Right forelimb (tissue), 1 donor: ENCODE data around the gene PDLIM5.
"Not testable (repeated sequence)": the region's sequence is repeated elsewhere in the genome, so short reads cannot be mapped to it uniquely, and the experiment has no call there.

Experiments used
- DNase-seq: peaks from one replicate; pipeline ENCODE4 v3.0.0-alpha.2; 2018

PDLIM5 gene

GRCh38 chr4:94613248-94613647, 161.5 kb downstream of the PDLIM5 start:
- no peak for DNase-seq

DNA sequence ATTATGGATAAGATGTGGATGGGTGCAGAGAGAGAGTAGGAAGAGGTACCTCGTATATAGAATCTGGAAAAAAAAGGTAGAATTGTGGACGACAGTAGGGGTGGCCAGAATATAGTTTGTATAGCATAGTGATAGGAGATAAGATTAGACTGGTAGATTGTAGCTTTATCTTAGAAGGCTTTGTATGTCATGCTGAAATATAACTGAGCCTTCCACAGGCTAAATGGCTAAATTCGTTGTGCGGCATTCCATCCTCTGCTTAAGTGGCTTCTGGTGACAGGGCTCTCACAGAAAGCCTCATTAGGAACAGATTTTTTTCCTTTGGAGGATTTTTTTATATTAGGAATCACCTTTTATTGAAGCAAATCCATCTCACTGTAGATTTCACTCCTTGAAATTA, 163.7 kb downstream of the PDLIM5 start:
- no peak for DNase-seq

DNA sequence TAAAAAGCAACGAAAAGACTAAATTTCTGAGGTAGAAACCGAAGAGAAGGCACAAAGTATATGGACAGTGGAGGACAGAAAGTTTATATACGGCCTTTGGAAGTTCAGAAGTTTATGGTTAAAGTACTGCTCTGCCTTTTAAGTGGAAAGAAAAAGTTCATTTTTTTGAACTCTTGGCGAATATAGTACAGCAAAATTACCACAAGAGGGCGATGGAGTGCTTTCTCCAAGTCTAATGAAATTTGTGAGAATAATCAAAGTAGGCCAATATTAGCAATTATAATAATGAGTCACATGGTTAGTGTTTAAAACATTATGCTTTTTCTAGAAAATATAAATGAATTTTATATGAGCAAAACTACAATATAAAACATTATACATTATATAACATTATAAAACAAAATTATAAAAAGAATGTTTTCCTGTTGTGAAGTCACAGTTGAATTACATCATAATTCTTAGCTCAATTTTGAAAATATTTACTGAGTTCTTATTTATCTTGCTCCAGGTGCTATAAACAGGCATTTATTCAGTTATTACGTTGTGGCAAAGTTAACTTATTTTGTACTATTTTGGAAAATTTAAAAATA, 169.8 kb downstream of the PDLIM5 start:
- no peak for DNase-seq

DNA sequence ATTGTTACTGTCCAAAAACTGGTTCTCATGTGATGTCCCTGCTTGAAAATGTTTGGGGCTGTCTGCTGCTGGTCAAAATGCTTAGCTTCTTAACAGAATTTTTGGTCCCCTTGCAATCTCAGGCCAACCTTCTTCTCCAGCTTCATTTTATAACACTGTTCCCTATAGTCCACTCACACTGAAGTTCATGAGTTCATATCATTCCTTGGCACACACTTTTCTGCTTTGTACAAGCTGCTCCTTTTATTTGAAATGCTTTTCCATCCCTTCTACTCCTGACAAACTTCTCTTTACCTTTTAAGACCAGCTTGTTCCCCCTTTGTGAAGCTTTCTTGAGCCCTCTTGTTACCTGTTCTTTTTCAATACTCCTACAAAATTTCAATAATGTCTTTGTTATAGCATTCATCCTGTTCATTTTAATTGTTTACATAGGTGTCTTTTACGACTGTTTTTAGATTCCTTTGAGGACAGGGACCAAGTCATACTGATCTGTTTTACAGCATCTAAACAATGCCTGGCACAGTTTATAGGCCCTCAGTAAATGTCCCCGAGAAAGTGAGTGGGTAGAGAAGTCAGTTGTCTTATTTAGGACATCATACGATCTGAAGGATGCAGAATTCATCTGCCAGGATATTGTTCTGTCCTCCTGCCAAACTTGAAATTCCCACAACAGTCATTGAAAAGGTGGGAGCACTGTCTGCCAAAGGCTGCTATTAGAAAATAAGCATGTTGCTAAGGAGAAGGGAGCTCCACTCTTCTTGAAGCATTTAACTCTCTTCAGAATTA, 171.6 kb downstream of the PDLIM5 start:
- no peak for DNase-seq

GRCh38 chr4:94626942-94627341, 175.2 kb downstream of the PDLIM5 start:
- no peak for DNase-seq

GRCh38 chr4:94629058-94629457, 177.3 kb downstream of the PDLIM5 start:
- not testable (repeated sequence) for DNase-seq

GRCh38 chr4:94629837-94630236, 178.1 kb downstream of the PDLIM5 start:
- no peak for DNase-seq

- DNase-seq, result no peak
Observed at GRCh38 chr4:94634271-94634670, 182.5 kb downstream of the PDLIM5 start.

DNA sequence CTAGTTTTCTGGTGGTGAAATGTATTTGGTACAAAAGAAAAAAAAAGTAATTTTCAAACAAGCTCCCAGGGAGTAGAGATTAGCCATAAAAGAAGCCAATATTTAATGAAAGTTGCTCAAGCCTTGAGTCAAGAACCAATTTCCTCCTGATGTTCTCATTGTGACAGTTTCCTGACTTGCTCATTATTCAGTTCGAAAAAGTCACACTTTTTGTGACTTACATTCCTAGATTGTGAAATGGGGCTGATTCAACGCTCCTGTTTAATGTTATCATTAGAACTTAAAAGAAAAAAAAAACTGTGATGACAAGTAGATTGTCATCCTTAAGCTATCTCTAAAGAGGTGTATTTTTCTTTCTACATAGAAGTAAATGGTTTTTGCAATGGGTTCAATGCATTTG, 183.4 kb downstream of the PDLIM5 start:
- DNase-seq, result no peak

DNA sequence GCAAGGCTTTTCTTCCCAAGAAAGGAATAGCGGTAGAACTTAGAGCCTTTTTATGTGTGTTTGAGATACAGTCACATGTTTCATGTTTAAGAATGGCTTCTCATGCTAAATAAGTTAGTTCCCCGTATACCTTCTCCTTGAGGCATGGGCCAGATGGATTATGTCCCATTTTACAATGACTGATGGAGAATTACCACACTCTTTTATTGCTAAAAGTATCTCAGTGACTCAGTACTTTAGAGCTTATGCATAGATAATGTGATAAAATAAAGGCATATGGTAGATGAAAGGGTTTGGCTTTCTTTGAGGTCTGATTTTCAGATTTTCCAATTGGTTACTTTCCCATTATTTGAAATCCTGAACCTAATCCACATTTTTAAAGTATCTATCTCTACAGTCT, 184.3 kb downstream of the PDLIM5 start:
- no peak for DNase-seq

DNA sequence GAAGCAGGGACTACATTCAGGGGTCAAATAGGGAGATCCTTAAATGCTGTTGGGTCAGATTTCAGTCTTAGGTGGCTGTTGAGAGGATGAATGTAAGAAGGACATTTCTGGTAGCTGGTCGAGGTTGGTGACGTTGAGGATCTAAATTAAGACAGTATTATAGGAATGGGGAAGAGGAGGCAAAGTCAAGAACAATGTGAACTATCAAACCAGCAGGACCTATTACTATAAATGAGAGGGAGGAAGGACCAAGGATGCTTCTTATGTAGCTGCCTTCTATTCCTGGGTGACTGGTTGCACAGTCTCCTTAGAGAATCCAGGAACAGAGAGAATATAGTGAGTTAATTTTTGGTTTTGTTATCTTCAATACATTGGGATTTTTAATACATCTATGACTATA, 187.6 kb downstream of the PDLIM5 start:
- DNase-seq, result no peak

DNA sequence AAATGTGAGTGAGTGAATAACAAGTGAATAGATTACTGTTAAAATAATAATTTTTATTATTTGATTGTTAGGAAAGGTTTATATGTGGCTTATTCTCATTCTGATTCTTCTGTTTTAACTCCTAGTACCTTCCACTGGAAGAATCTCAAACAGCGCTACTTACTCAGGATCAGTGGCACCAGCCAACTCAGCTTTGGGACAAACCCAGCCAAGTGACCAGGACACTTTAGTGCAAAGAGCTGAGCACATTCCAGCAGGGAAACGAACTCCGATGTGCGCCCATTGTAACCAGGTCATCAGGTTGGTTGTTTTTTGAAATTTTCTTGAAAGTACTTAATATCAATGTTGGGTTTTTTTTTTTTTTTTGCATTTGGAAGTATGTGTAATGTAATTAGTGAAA, 188.4 kb downstream of the PDLIM5 start:
- DNase-seq, result no peak

DNA sequence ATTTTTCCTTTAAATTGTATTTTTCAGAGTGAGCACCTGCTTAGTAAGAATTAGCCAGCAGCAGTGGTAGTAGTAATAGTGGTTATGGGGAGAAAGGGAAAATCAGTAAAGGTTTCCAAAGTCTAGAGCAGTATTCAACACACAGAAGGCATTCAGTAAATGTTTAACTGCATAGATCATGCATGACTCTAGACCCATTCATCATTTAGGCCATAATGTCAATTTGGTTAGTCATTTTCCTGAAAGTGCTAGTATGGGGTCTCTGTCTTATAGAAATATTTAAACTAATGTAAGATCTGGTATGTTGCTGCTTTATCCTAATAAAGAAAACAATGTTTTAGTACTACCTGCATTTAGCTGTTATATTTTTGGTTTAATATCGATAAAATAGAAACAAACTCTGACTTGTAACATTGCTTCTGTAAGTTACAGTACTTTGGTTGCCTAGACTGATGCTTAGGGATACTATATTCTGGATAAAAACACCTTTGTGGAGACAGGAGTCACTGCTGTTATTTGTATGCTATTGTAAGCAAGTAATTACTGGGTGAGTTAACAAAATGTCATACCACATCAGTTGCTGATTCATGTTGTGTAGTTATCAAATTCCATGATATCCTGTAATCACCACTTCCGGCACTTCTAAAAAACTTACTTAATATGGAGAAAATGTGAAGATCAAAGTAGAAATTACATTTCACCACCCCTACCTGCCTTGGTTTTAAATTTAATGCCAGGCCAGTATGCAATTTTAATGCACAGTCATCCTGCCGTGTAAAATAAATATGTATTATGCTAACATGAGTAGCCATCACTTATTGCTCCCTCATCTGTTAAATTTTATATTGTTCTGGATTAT, 190.2 kb downstream of the PDLIM5 start:
- DNase-seq, result no peak

GRCh38 chr4:94642561-94642866, 190.8 kb downstream of the PDLIM5 start:
- no peak for DNase-seq

GRCh38 chr4:94648699-94649098, 197.0 kb downstream of the PDLIM5 start:
- DNase-seq, result no peak

- no peak for DNase-seq
Observed at GRCh38 chr4:94649381-94650133, 197.8 kb downstream of the PDLIM5 start.

- no peak for DNase-seq
Observed at GRCh38 chr4:94650134-94650495, 198.4 kb downstream of the PDLIM5 start.

GRCh38 chr4:94650690-94651089, 198.9 kb downstream of the PDLIM5 start:
- DNase-seq, result no peak

GRCh38 chr4:94653095-94653649, 201.4 kb downstream of the PDLIM5 start:
- DNase-seq, result no peak

GRCh38 chr4:94653984-94654609, 202.4 kb downstream of the PDLIM5 start:
- DNase-seq, result no peak

- no peak for DNase-seq
Observed at GRCh38 chr4:94654714-94655113, 203.0 kb downstream of the PDLIM5 start.

GRCh38 chr4:94660614-94661013, 208.9 kb downstream of the PDLIM5 start:
- no peak for DNase-seq
